ENCODE results near the gene EPB41L2. TPM values are rescaled to one million over a fixed set of nuclear protein-coding genes. Genes with fewer than 3 reads are reported as not detected.

The EPB41L2 gene
- total RNA-seq, 1 experiment from 2014 or later: 91.7 TPM

DNA sequence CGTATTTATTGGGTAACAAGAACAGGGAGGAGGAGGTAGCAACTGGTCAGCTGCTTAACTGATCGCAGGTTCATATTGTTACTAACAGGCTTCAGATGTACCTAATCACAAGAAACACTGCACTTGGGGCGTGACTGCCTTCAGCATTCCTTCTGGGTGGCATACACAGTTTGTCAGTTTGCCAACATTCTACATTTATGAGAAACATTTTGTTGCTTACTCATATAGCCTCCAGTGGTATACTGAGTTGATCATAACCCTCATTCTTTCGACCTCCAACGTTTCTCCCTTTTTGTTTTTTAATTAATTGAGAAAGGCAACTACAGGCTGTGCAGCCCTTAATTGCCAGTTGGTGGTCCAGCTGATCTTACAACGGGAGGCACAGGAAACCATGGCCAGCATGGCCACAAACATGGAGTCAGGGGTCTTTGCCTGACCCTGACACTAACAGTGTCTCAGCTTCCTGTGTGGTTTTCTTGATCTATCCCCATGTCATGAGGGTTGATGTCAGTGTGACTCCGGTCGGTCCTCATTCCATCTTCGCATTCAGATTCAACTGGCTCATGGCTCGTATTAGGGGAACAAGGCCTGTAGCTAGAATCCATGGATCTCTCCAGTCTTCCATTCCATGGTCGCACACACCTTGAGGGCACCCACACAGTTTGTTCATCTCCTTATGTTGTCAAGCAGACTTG is 9.4 kb downstream of the EPB41L2 start:
- no TSS peak for BruUV-seq (replicated peaks)
- Mint-ChIP-seq H3K4me3 (ENCODE audit: unreplicated experiment) (no peak overlapping the region), H3K36me3 (ENCODE audit: insufficient read depth, unreplicated experiment) (peaks cover 10% of the 10 kb centered on the region), H3K27ac (ENCODE audit: unreplicated experiment) (no peak overlapping the region), H3K4me1 (ENCODE audit: low read depth, unreplicated experiment) (no peaks in the 10 kb centered on the region), H3K27me3 (ENCODE audit: insufficient read depth, unreplicated experiment) (no peaks in the 10 kb centered on the region), H3K9me3 (ENCODE audit: unreplicated experiment) (peaks cover 38% of the 10 kb centered on the region)
- DNase-seq: no peak
- CTCF ChIA-PET: no interaction called here
- H3K4me1 ChIP-seq: no peaks in the 10 kb centered on the region
- intact Hi-C loops (cut with micrococcal nuclease; ENCODE audit: unreplicated experiment): no loop called here
- no peak overlapping the region for H3K4me3 ChIP-seq (ENCODE audit: low read depth, low read length)
- H3K27me3 ChIP-seq (replicated peaks; ENCODE audit: control insufficient read depth, insufficient read depth, low read length): no peaks in the 10 kb centered on the region
- POLR2A ChIA-PET: no interaction called here
- H3K9me3 ChIP-seq: peaks cover 20% of the 10 kb centered on the region
- H3K36me3 ChIP-seq (ENCODE audit: control insufficient read depth, insufficient read depth, low read length): peaks cover 1% of the 10 kb centered on the region; the same call in 1 of the 2 replicates
- TF ChIP-seq, protein P1, sequence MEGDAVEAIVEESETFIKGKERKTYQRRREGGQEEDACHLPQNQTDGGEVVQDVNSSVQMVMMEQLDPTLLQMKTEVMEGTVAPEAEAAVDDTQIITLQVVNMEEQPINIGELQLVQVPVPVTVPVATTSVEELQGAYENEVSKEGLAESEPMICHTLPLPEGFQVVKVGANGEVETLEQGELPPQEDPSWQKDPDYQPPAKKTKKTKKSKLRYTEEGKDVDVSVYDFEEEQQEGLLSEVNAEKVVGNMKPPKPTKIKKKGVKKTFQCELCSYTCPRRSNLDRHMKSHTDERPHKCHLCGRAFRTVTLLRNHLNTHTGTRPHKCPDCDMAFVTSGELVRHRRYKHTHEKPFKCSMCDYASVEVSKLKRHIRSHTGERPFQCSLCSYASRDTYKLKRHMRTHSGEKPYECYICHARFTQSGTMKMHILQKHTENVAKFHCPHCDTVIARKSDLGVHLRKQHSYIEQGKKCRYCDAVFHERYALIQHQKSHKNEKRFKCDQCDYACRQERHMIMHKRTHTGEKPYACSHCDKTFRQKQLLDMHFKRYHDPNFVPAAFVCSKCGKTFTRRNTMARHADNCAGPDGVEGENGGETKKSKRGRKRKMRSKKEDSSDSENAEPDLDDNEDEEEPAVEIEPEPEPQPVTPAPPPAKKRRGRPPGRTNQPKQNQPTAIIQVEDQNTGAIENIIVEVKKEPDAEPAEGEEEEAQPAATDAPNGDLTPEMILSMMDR (IDR thresholded peaks at IDR 0.05; ENCODE audit: insufficient read depth in 1 of 2, low read depth in 1 of 2, low read length in 1 of 2, severe bottlenecking in 1 of 2, unreplicated experiment in 1 of 2): no peak

DNA sequence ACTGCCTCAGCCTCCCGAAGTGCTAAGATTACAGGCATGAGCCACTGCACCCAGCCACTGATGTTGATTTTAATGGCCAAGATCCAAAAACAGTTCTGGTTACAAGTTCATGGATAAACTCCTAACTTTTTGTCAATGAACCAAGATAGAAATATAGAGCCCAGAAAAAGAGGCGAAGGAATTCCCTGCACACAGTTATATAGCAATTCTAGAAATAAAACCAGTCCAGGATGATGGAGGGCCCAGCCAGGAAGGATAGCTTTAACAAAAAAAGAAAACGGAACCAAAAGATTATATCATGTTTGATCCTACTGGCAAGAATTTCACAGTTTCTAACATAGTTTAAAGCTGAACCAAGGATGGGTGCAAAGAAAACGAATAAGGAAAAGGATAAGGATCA is 10.9 kb downstream of the EPB41L2 start:
- H3K27me3 Mint-ChIP-seq (ENCODE audit: insufficient read depth, unreplicated experiment): no peaks in the 10 kb centered on the region
- ChIA-PET CTCF (no interaction called here), POLR2A (no interaction called here)
- intact Hi-C loops (cut with micrococcal nuclease; ENCODE audit: unreplicated experiment): no loop called here
- Histone ChIP-seq H3K4me3 (ENCODE audit: low read depth, low read length) (no peak overlapping the region), H3K9me3 (peaks cover 15% of the 10 kb centered on the region), H3K36me3 (ENCODE audit: control insufficient read depth, insufficient read depth, low read length) (peaks cover 1% of the 10 kb centered on the region; the same call in 1 of the 2 replicates), H3K4me1 (no peaks in the 10 kb centered on the region), H3K27me3 (replicated peaks; ENCODE audit: control insufficient read depth, insufficient read depth, low read length) (no peaks in the 10 kb centered on the region)
- H3K9me3 Mint-ChIP-seq (ENCODE audit: unreplicated experiment): peaks cover 27% of the 10 kb centered on the region
- peaks cover 10% of the 10 kb centered on the region for H3K36me3 Mint-ChIP-seq (ENCODE audit: insufficient read depth, unreplicated experiment)
- TF ChIP-seq, protein P1 (IDR thresholded peaks at IDR 0.05; ENCODE audit: insufficient read depth in 1 of 2, low read depth in 1 of 2, low read length in 1 of 2, severe bottlenecking in 1 of 2, unreplicated experiment in 1 of 2): no peak
- no TSS peak for BruUV-seq (replicated peaks)
- no peaks in the 10 kb centered on the region for H3K4me1 Mint-ChIP-seq (ENCODE audit: low read depth, unreplicated experiment)
- H3K27ac Mint-ChIP-seq (ENCODE audit: unreplicated experiment): no peak overlapping the region
- no peak overlapping the region for H3K4me3 Mint-ChIP-seq (ENCODE audit: unreplicated experiment)
- DNase-seq: no peak

DNA sequence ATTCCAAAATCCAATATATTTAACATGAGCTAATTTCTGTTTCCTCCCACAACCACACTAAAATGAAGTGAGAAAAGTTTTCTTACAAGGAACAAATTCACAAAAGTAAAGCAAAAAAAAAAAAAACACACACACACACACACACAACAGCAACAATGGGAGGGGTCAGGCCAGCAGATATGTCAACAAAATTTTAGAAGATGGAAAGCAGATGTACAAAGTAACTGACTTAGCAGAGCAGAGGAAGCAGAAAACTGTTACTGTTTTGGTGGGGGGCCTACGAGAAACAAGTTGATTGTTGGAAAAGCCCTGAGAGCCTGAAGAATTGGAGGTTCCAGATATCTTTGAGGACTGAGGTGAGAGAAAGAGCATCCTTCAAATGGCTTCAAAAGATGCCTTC is 11.7 kb downstream of the EPB41L2 start:
- Mint-ChIP-seq H3K36me3 (ENCODE audit: insufficient read depth, unreplicated experiment) (peaks cover 10% of the 10 kb centered on the region), H3K27ac (ENCODE audit: unreplicated experiment) (no peak overlapping the region), H3K4me3 (ENCODE audit: unreplicated experiment) (no peak overlapping the region), H3K9me3 (ENCODE audit: unreplicated experiment) (peaks cover 27% of the 10 kb centered on the region), H3K4me1 (ENCODE audit: low read depth, unreplicated experiment) (no peaks in the 10 kb centered on the region), H3K27me3 (ENCODE audit: insufficient read depth, unreplicated experiment) (no peaks in the 10 kb centered on the region)
- TF ChIP-seq, protein P1 (IDR thresholded peaks at IDR 0.05; ENCODE audit: insufficient read depth in 1 of 2, low read depth in 1 of 2, low read length in 1 of 2, severe bottlenecking in 1 of 2, unreplicated experiment in 1 of 2): no peak
- no peaks in the 10 kb centered on the region for H3K27me3 ChIP-seq (replicated peaks; ENCODE audit: control insufficient read depth, insufficient read depth, low read length)
- no peak overlapping the region for H3K4me3 ChIP-seq (ENCODE audit: low read depth, low read length)
- peaks cover 1% of the 10 kb centered on the region; the same call in 1 of the 2 replicates for H3K36me3 ChIP-seq (ENCODE audit: control insufficient read depth, insufficient read depth, low read length)
- no peaks in the 10 kb centered on the region for H3K4me1 ChIP-seq
- H3K9me3 ChIP-seq: peaks cover 15% of the 10 kb centered on the region
- intact Hi-C loops (cut with micrococcal nuclease; ENCODE audit: unreplicated experiment): no loop called here
- ChIA-PET POLR2A (no interaction called here), CTCF (no interaction called here)
- DNase-seq: no peak
- no TSS peak for BruUV-seq (replicated peaks)

Measured in Caco-2 (cell line).